ENCODE data around the gene ASCC1. TPM values are rescaled to one million over a fixed set of nuclear protein-coding genes. Genes with fewer than 3 reads are reported as not detected.

The ASCC1 gene
- total and polyA plus RNA-seq, 2 donors (not counting 1 experiment from before 2014, with no cell fraction given) = 17.9 to 28.1 TPM

- Mint-ChIP-seq H3K9me3 (ENCODE audit: insufficient read depth) (no peaks in the 10 kb centered on the region), H3K4me3 (no peak overlapping the region), H3K27ac (peak overlapping the region; percentile 32), H3K4me1 (peaks cover 38% of the 10 kb centered on the region), H3K27me3 (no peaks in the 10 kb centered on the region)
- DNase-seq = peak; percentile 55
- 84% methylated on average over 5 of the region's 6 CpGs for WGBS (ENCODE audit: insufficient coverage)
- H3K4me2 ChIP-seq (replicated peaks; ENCODE audit: low read depth, low read length, poor library complexity, severe bottlenecking) = peak overlapping the region; percentile 28
- CTCF ChIA-PET = interaction anchor here (1.4 to 1.9 kb wide), 3 partner anchors 11 to 71 kb away, joined by 4 to 5 read pairs (median 5); no protein-coding TSS in a partner anchor
- no peaks in the 10 kb centered on the region for H3K27me3 ChIP-seq (replicated peaks in 1 of 4; ENCODE audit: control extremely low read depth in 1 of 4, control insufficient read depth in 3 of 4, insufficient read depth in 4 of 4, low read length in 3 of 4)
- H3K36me3 ChIP-seq (replicated peaks in 1 of 2; ENCODE audit: control extremely low read depth in 1 of 2, control insufficient read depth in 1 of 2, extremely low read depth in 1 of 2, insufficient read depth in 2 of 2, low read length in 1 of 2) = no peaks in the 10 kb centered on the region
- H3K27ac ChIP-seq (ENCODE audit: low read length in 2 of 2) = no peak overlapping the region
- no peak for TF ChIP-seq CTCF (IDR thresholded peaks at IDR 0.05)
- no peak for TF ChIP-seq EZH2 (IDR thresholded peaks at IDR 0.05; ENCODE audit: borderline replicate concordance, insufficient read depth, low read depth, low read length, poor library complexity, severe bottlenecking)
- no peak overlapping the region for H3K9ac ChIP-seq (ENCODE audit: low read length)
- intact Hi-C loops (cut with micrococcal nuclease) = loop anchor here (5.0 kb wide), 2 partner anchors 46 to 176 kb away; partner anchors contain the start of genes ANAPC16, ASCC1 and SPOCK2
- POLR2A ChIA-PET = interaction anchor here (0.6 to 1.1 kb wide), 5 partner anchors 10 to 428 kb away, joined by 3 to 13 read pairs (median 4); partner anchors contain the start of gene DDIT4
- peaks cover 29 to 45% of the 10 kb centered on the region in 2 donors for H3K4me1 ChIP-seq (ENCODE audit: control insufficient read depth in 2 of 2, insufficient read depth in 2 of 2, low read length in 2 of 2)
- H2AFZ ChIP-seq (ENCODE audit: insufficient read depth, low read depth, low read length, poor library complexity, severe bottlenecking) = no peak overlapping the region
- no peak for ATAC-seq (ENCODE audit: low read depth)
- no peaks in the 10 kb centered on the region for H4K20me1 ChIP-seq (ENCODE audit: control insufficient read depth, insufficient read depth, low read length, poor library complexity, severe bottlenecking)
- H3K9me3 ChIP-seq (ENCODE audit: control extremely low read depth in 1 of 3, control insufficient read depth in 2 of 3, insufficient read depth in 1 of 3, low read length in 2 of 3) = no peaks in the 10 kb centered on the region
- no peak overlapping the region for H3K4me3 ChIP-seq (ENCODE audit: control extremely low read depth in 1 of 5, extremely low read depth in 1 of 5, insufficient read depth in 1 of 5, low read depth in 2 of 5, low read length in 4 of 5)
- H3K79me2 ChIP-seq (ENCODE audit: control insufficient read depth, insufficient read depth, low read length) = peaks cover under 1% of the 10 kb centered on the region
These were observed 47.7 kb upstream of the ASCC1 start for GRCh38 chr10:72263613-72264241.
